ENCODE data around the gene ZNF778. TPM values are rescaled to one million over a fixed set of nuclear protein-coding genes. Genes with fewer than 3 reads are reported as not detected.

ZNF778 gene
- total RNA-seq, 1 donor from 2014 or later: 5.8 TPM

DNA sequence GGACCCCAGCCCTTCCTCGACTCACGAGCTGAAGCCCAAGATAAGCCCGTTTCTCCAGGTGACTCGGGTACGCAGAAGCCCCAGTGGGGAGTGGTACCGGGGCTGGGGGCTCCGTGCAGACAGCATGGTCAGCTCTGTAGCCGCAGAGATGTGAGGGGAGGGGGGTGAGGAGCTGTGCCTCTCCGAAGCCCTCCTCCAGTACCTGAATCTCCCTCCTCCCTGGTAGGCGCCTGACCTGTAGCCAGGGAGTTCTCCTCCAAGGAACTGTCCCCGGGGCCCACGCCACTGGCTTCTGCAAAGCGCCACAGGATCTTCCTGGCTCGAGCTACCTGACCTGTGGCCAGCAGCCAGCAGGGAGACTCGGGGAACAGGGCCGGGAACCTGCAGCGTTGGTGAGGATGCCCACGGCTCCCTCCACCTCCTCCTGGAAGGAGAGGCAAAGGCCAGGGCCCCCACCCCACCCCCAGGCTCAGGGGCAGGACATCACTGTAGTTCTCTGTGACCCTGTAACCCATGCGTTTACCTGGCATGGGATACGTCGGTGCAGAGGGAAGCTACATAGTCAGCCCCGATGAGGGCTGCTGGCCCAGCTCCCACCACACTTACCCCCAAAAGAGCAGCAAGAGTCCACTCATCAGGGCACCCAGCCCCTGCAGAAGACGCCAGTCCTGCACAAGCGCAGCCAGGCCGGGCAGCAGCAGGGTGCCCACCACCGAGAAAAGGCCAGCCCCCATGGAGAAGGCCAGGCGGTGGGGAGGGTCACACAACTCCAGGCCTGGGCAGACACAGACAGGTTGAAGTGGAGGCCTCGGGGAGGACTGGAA lies 18.9 kb upstream of the ZNF778 start:
- Mint-ChIP-seq H3K4me1 (ENCODE audit: low read depth) (peaks cover 7% of the 10 kb centered on the region), H3K27ac (ENCODE audit: unreplicated experiment) (no peak overlapping the region), H3K36me3 (ENCODE audit: low read depth) (peaks cover 3% of the 10 kb centered on the region), H3K27me3 (ENCODE audit: low read depth) (peaks cover 26% of the 10 kb centered on the region), H3K4me3 (ENCODE audit: unreplicated experiment) (no peak overlapping the region), H3K9me3 (ENCODE audit: low read depth) (peaks cover 9% of the 10 kb centered on the region)
- TF ChIP-seq, protein P1, sequence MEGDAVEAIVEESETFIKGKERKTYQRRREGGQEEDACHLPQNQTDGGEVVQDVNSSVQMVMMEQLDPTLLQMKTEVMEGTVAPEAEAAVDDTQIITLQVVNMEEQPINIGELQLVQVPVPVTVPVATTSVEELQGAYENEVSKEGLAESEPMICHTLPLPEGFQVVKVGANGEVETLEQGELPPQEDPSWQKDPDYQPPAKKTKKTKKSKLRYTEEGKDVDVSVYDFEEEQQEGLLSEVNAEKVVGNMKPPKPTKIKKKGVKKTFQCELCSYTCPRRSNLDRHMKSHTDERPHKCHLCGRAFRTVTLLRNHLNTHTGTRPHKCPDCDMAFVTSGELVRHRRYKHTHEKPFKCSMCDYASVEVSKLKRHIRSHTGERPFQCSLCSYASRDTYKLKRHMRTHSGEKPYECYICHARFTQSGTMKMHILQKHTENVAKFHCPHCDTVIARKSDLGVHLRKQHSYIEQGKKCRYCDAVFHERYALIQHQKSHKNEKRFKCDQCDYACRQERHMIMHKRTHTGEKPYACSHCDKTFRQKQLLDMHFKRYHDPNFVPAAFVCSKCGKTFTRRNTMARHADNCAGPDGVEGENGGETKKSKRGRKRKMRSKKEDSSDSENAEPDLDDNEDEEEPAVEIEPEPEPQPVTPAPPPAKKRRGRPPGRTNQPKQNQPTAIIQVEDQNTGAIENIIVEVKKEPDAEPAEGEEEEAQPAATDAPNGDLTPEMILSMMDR (IDR thresholded peaks at IDR 0.05): no peak
- DNase-seq (ENCODE audit: low spot score): no peak

DNA sequence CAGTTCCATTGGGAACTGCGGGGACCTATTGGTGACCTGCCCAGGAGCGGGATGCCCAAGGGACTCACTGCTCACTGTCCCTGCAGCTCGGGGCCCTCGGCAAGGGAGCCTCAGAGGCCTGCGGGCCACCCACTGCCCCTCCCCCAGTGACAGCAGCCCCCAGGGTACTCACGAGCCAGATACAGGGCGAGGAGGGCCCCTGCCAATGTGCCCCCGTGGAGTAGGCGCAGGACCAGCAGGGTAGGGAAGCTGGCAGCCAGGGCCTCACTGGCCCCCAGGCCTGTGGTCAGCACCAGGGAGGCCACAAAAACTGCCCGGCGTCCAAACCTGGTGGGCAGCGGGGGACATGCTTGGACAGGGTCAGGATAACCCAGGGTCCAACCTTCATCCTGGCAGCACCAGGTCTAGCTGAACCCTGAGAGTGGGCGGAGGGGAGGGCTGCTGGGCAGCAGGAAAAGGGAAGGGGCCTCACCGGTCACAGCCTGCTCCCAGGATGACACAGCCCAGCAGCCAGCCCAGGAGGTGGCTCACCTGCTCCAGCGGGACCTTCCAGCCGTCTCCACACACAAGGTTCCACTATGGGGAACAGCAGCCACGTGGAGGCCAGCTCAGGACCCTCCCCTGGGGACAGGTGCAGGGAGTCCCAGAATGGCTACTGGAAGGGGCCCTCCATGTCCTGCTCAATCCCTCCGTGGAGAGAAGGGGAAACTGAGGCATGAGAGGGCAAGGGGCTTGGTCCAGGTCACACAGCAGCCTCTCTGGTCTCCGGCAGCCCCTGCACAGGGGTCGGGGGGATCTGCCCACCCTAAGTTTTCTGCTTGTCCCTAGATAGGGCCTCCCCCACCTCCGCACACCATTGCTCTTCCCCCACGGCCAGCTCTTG lies 18.0 kb upstream of the ZNF778 start:
- DNase-seq (ENCODE audit: low spot score): peak; percentile 75
- H3K27ac Mint-ChIP-seq (ENCODE audit: unreplicated experiment): no peak overlapping the region
- H3K27me3 Mint-ChIP-seq (ENCODE audit: low read depth): peaks cover 27% of the 10 kb centered on the region
- H3K9me3 Mint-ChIP-seq (ENCODE audit: low read depth): peaks cover 9% of the 10 kb centered on the region
- TF ChIP-seq, protein P1 (IDR thresholded peaks at IDR 0.05): no peak
- H3K36me3 Mint-ChIP-seq (ENCODE audit: low read depth): peaks cover 3% of the 10 kb centered on the region
- H3K4me3 Mint-ChIP-seq (ENCODE audit: unreplicated experiment): no peak overlapping the region
- peaks cover 7% of the 10 kb centered on the region for H3K4me1 Mint-ChIP-seq (ENCODE audit: low read depth)

DNA sequence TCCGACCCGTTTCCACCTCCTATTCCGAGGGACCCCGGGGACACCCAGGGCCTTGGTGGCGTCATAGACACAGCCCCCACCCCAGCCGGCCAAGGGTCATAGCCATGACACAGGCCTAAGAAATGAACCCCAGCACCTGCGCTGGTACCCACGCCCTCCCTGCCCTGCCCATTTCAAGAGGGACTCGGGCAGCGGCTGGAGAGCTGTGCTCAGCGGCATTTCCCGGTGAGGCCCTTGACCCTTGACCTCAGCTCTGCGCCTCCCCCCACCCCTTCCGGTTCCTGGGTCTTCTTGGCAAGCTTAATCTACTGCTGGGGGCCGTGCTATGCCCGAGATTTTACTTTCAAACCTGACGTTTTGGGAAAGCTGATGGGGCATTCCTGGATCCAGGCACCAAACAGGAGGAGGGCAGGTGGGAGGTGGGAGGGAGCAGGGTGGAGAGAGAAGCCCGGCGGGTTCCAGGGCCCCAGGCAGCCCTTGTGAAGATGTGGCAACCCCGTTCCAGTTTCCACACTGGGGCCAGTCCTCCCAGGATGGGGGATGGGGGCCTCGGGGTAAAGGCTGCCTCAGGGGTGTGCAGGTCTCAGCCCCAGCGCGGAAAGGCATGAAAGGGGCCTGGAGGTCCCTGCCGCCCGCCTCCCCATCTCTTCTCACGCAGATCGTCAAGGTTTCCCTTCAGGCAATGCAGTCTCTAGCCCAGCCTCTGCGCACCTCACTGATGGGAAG lies 17.2 kb upstream of the ZNF778 start, which contains the start of gene SLC22A31:
Gene SLC22A31 (minus strand): TSS at position 414 of the 726 bp plus-strand sequence. CDS start 36 bp downstream, at position 378.
- TF ChIP-seq, protein P1 (IDR thresholded peaks at IDR 0.05): no peak
- H3K27ac Mint-ChIP-seq (ENCODE audit: unreplicated experiment): no peak within 1 kb of the TSS
- peaks cover 3% of the 10 kb centered on the region for H3K36me3 Mint-ChIP-seq (ENCODE audit: low read depth)
- DNase-seq (ENCODE audit: low spot score): peak; percentile 88
- peaks cover 7% of the 10 kb centered on the region for H3K4me1 Mint-ChIP-seq (ENCODE audit: low read depth)
- H3K27me3 Mint-ChIP-seq (ENCODE audit: low read depth): peaks cover 33% of the 10 kb centered on the region
- H3K9me3 Mint-ChIP-seq (ENCODE audit: low read depth): peaks cover 9% of the 10 kb centered on the region
- peak within 1 kb of the TSS; percentile 40 for H3K4me3 Mint-ChIP-seq (ENCODE audit: unreplicated experiment)

DNA sequence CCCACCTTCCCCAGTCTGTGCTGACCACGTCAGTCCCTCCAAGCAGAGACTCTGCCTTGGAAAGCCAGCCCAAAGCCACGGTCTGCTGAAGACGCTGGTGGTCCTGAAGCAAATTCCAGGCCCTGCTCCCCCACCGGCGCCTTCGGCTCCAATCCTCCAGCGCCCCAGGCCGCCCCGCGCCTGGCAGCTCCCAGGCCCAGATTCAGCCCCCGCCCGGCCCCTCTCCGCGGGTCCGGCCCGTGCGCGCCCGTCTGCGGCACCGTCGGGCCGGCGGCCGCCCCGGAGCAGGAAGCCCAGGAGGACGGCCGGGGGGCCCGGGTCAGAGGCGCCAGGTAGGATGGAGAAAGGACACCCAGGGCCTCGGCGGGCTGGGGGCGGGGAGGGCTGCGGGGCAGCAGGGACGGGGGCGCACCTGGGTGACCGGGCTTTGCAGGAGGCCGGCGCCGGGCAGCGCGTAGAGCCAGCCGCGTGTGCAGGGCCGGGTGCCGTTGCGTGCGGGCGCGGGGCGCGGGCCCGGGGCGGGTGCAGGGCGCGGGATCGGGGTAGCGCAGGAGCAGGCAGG lies 16.6 kb upstream of the ZNF778 start:
- Mint-ChIP-seq H3K9me3 (ENCODE audit: low read depth) (peaks cover 9% of the 10 kb centered on the region), H3K36me3 (ENCODE audit: low read depth) (peaks cover 3% of the 10 kb centered on the region), H3K4me1 (ENCODE audit: low read depth) (peaks cover 7% of the 10 kb centered on the region), H3K4me3 (ENCODE audit: unreplicated experiment) (peak overlapping the region; percentile 40), H3K27me3 (ENCODE audit: low read depth) (peaks cover 33% of the 10 kb centered on the region), H3K27ac (ENCODE audit: unreplicated experiment) (no peak overlapping the region)
- DNase-seq (ENCODE audit: low spot score): peak; percentile 82
- TF ChIP-seq, protein P1 (IDR thresholded peaks at IDR 0.05): no peak

All from chondrocyte (in vitro differentiated cells).